Dermis blood vessel endothelial cell (primary cell): Measurements from ENCODE around the gene BOLA2B. TPM values are rescaled to one million over a fixed set of nuclear protein-coding genes. Genes with fewer than 3 reads are reported as not detected.
"Not testable (repeated sequence)": the region's sequence is repeated elsewhere in the genome, so short reads cannot be mapped to it uniquely, and the experiment has no call there.

Experiments
- DNase-seq: peaks from one replicate; pipeline ENCODE4 v3.0.0; 2010
- total RNA-seq: library from RNA; depleted of rRNA; stranded (reverse); fragments of >200 nt; gene quantifications from 2 replicates; pipeline ENCODE4 v1.2.3, GENCODE V29; 2014

The BOLA2B gene
- total RNA-seq, 1 donor from 2014 or later, result 245 TPM

DNA sequence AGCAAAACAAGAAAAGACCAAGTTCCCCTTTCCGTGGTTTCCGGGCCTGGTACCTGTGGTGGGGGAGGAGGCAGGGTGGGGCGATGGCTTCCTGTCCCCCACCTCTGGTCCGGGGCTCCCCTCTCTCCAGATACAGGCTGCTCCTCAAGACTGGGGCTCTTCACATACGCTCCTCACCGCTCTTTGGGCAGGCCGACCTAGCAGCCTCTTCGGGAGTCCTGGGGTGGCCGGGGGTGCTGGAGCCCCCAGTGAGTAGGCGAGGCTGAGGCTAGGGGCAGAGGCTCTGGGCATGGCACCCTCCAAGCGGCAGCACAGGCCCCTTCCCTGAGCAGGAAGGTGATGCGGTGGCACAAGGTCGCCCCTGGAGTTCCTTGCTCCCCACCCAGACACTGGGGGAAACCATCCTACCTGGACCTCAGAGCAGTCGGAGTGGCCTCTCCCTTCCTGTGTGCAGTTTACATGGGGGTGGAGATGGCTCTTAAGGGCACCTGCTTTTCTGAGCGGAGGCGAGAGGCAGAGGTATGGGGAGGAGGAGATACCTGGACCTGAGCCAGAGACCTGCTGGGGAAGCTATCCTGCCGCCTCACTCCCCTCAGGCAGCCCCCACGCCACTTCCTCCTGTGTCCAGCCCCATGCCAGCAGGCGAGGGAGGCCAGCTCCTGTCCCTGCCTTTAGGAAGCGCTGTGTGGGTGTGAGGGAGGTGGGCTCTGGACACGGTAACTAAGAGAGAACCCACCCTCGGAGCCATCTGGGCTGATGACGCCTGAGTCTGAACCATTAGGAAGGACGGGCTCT, 9.2 kb downstream of the BOLA2B start:
- DNase-seq, result no peak

GRCh38 chr16:30183233-30184095, 10.0 kb downstream of the BOLA2B start, which contains the start of gene CORO1A:
Gene CORO1A (plus strand): TSS chr16:30183602. CDS start chr16:30185210, 1,608 bp downstream.
- peak; percentile 78 for DNase-seq

- DNase-seq, result no peak
Observed at GRCh38 chr16:30180741-30181140, 12.7 kb downstream of the BOLA2B start.

GRCh38 chr16:30179931-30180330, 13.5 kb downstream of the BOLA2B start:
- DNase-seq, result no peak

GRCh38 chr16:30179195-30179594, 14.3 kb downstream of the BOLA2B start:
- DNase-seq, result no peak

GRCh38 chr16:30176876-30177275, 16.6 kb downstream of the BOLA2B start:
- DNase-seq, result not testable (repeated sequence)

GRCh38 chr16:30173054-30173453, 20.4 kb downstream of the BOLA2B start:
- DNase-seq, result no peak

- not testable (repeated sequence) for DNase-seq
Observed at GRCh38 chr16:30170145-30170544, 23.3 kb downstream of the BOLA2B start.

DNA sequence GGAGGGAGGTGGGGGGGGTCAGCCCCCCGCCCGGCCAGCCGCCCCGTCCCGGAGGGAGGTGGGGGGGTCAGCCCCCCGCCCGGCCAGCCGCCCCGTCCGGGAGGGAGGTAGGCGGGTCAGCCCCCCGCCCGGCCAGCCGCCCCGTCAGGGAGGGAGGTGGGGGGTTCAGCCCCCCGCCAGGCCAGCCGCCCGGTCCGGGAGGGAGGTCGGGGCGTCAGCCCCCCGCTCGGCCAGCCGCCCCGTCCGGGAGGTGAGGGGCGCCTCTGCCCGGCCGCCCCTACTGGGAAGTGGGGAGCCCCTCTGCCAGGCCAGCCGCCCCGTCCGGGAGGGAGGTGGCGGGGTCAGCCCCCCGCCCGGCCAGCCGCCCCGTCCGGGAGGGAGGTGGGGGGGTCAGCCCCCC, 24.1 kb downstream of the BOLA2B start:
- DNase-seq, result not testable (repeated sequence)

DNA sequence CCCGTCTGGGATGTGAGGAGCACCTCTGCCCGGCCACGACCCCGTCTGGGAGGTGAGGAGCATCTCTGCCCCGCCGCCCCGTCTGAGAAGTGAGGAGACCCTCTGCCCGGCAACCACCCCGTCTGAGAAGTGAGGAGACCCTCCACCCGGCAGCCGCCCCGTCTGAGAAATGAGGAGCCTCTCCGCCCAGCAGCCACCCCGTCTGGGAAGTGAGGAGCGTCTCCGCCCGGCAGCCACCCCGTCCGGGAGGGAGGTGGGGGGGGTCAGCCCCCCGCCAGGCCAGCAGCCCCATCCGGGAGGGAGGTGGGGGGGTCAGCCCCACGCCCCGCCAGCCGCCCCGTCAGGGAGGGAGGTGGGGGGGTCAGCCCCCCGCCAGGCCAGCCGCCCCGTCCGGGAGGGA, 24.7 kb downstream of the BOLA2B start:
- not testable (repeated sequence) for DNase-seq

- no peak for DNase-seq
Observed at GRCh38 chr16:30166202-30166902, 27.1 kb downstream of the BOLA2B start.

DNA sequence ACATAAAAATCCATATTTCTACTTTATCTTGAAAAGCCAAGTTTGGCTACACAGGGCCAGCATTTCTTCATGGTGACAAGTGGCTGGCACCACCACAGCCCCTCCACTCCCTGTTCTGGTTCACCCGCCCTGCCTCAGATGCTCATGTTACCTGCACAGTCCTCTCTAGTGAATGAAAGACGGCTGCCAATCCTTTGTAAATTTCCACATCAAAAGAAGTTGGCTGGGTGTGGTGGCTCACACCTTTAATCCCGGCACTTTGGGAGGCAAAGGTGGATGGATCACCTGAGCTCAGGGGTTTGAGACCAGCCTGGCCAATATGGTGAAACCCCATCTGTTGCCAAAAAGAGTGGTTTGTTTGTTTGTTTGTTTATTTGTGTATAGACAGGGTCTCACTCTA, 29.9 kb downstream of the BOLA2B start:
- no peak for DNase-seq

- no peak for DNase-seq
Observed at GRCh38 chr16:30157214-30157613, 36.3 kb downstream of the BOLA2B start.

DNA sequence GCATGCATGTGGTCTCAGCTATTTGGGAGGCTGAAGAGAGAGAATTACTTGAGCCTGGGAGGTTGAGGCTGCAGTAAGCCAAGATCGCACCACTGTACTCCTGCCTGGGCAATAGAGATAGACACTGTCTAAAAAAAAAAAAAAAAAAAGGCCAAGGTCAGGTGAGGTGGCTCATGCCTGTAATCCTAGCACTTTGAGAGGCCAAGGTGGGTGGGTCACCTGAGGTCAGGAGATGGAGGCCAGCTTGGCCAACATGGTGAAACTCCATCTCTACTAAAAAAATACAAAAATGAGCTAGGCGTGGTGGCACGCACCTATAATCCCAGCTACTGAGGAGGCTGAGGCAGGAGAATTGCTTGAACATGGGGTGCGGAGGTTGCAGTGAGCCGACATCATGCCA, 38.3 kb downstream of the BOLA2B start:
- DNase-seq, result no peak

DNA sequence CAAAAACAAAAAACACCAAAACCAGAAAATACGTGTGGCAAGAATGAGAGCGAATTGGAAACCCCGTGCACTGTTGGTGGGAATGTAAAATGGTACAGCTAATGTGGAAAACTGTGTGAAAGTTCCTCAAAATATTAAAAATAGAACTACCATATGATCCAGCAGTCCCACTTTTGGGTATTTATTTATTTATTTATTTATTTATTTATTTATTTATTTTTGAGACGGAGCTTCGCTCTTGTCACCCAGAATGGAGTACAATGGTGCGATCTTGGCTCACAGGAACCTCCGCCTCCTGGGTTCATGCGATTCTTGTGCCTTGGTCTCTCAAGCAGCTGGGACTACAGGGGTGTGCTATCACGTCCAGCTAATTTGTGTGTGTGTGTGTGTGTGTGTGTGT, 40.9 kb downstream of the BOLA2B start:
- no peak for DNase-seq

GRCh38 chr16:30151091-30151490, 42.4 kb downstream of the BOLA2B start:
- no peak for DNase-seq

- DNase-seq, result no peak
Observed at GRCh38 chr16:30149250-30149930, 44.1 kb downstream of the BOLA2B start.

DNA sequence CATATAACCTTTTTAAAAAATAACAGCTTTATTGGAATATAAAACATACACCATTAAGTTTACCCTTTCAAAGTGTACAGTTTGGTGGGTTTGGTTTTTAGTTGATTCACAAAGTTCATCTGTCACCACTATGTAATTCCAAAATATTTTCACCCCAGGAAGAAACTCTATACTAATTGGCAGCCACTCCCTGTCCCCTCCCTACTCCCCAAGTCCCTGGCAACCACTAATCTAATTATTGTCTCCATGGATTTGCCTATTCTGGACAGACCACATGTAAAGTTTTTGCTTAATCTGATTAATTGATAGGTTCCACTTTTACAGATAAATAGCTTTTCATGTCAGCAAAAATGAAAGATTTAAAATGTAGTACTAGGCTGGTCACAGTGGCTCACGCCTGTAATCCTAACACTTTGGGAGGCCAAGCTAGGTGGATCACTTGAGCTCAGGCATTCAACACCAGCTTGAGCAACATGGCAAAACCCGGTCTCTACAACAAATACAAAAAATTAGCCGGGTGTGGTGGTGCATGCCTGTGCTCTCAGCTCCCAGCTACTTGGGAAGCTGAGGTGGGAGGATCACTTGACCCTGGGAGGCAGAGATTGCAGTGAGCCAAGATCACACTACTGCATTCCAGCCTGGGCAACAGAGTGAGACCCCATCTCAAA, 45.5 kb downstream of the BOLA2B start:
- DNase-seq, result no peak

DNA sequence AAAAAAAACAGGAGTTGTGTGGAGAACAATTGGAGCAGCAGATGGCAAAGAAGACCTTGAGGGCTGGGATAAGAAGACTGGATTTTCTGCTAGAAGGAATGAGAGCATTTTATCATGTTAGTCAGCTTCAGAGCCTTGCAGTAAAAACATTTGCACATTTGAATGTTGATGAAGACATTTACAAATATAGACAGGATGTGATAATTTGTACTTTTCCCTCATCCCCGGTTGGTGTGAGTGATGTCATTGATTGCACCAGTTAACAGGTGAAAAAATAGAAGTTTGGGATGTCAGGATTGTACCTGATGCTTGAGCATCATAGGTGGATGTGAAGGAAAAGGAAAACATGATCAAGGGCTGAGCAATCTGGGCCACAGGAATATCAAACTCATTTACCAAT, 47.8 kb downstream of the BOLA2B start:
- no peak for DNase-seq

DNA sequence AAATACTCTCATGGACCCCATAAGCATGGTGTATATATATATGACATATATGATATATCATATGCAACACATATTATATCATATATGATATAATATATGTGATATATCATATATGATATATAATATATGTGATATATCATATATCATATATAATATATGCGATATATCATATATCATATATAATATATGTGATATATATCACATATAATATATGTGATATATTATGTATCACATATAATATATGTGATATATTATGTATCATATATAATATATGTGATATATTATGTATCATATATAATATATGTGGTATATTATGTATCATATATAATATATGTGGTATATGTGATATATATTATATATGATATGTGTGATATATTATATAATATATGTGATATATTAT, 48.5 kb downstream of the BOLA2B start:
- no peak for DNase-seq

DNA sequence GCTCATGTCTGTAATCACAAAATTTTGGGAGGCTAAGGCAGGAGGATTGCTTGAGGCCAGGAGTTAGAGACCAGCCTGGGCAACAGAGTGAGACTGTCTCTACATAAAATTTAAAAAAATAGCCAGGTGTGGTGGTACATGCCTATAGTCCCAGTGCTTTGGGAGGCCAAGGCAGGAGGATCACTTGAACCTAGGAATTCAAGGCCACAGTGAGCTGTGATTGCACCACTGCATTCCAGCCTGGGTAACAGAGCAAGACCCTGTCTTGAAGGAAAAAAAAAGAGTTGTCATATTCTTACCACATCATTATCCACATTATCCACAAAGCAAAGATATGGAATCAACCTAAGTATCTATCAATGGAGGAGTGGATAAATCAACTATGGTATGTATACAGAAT, 49.4 kb downstream of the BOLA2B start:
- no peak for DNase-seq

- DNase-seq, result no peak
Observed at GRCh38 chr16:30143347-30143702, 50.1 kb downstream of the BOLA2B start.
